Bronchial epithelial cell (primary cell): ENCODE measurements around the gene TECPR2. TPM values are rescaled to one million over a fixed set of nuclear protein-coding genes. Genes with fewer than 3 reads are reported as not detected.
"Not testable (repeated sequence)": the region's sequence is repeated elsewhere in the genome, so short reads cannot be mapped to it uniquely, and the experiment has no call there.

Source experiments
- DNase-seq: peaks from one replicate; pipeline ENCODE4 v3.0.0-alpha.2; 2010; ENCODE audit warnings: low read depth
- FAIRE-seq: peaks from 2 replicates; lab custom pipeline; 2011; peaks lifted over from hg19 to GRCh38; lab: Jason Lieb, UNC
- H3K27me3 ChIP-seq: 2 replicates; pipeline ENCODE4 v1.5.1; 2011; ENCODE audit warnings: low read length; ENCODE audit not compliant: control insufficient read depth, insufficient read depth
- H3K36me3 ChIP-seq: 2 replicates; pipeline ENCODE4 v1.5.1; 2011; ENCODE audit warnings: low read length; ENCODE audit not compliant: control insufficient read depth, insufficient read depth
- H3K4me3 ChIP-seq: 2 replicates; pipeline ENCODE4 v1.5.1; 2011; ENCODE audit warnings: mild to moderate bottlenecking, low read depth, low read length, control low read depth
- CTCF ChIP-seq: IDR thresholded peaks from 2 replicates; pipeline ENCODE4 v1.5.1; 2011; ENCODE audit warnings: mild to moderate bottlenecking, moderate library complexity, low read length, control low read depth, inconsistent platforms; ENCODE audit not compliant: insufficient read depth, severe bottlenecking
- total RNA-seq: library from RNA; depleted of rRNA; stranded (reverse); fragments of >200 nt; gene quantifications from 2 replicates; pipeline ENCODE4 v1.2.1, GENCODE V29; 2014

TECPR2 gene
- total RNA-seq, 1 donor from 2014 or later = 4.7 TPM

GRCh38 chr14:102351023-102351422 is 11.7 kb upstream of the TECPR2 start:
- no peak for FAIRE-seq
- H3K36me3 ChIP-seq = peaks cover 10% of the 10 kb centered on the region
- no peaks in the 10 kb centered on the region for H3K27me3 ChIP-seq
- no peak for TF ChIP-seq CTCF
- no peak for DNase-seq
- no peak overlapping the region for H3K4me3 ChIP-seq

- H3K27me3 ChIP-seq, H3K36me3 ChIP-seq, FAIRE-seq, H3K4me3 ChIP-seq: not testable (repeated sequence)
- DNase-seq = peak; percentile 29
Observed at GRCh38 chr14:102351593-102351992, 11.1 kb upstream of the TECPR2 start.

GRCh38 chr14:102352213-102352612 is 10.5 kb upstream of the TECPR2 start:
- no peak for TF ChIP-seq CTCF
- Histone ChIP-seq H3K27me3 (no peaks in the 10 kb centered on the region), H3K36me3 (peaks cover 10% of the 10 kb centered on the region), H3K4me3 (no peak overlapping the region)
- no peak for FAIRE-seq
- DNase-seq = no peak

GRCh38 chr14:102353126-102353619 is 9.6 kb upstream of the TECPR2 start:
- no peak for TF ChIP-seq CTCF
- H3K27me3 ChIP-seq = no peaks in the 10 kb centered on the region
- DNase-seq (no peak), FAIRE-seq (no peak)
- peaks cover 10% of the 10 kb centered on the region for H3K36me3 ChIP-seq
- H3K4me3 ChIP-seq = no peak overlapping the region

GRCh38 chr14:102356280-102356679 is 6.5 kb upstream of the TECPR2 start:
- H3K36me3 ChIP-seq = peaks cover 6% of the 10 kb centered on the region
- DNase-seq = peak; percentile 33
- FAIRE-seq = no peak
- TF ChIP-seq CTCF = no peak
- no peaks in the 10 kb centered on the region for H3K27me3 ChIP-seq
- H3K4me3 ChIP-seq = no peak overlapping the region

- TF ChIP-seq CTCF = no peak
- peaks cover 3% of the 10 kb centered on the region for H3K36me3 ChIP-seq
- H3K4me3 ChIP-seq = no peak overlapping the region
- FAIRE-seq = no peak
- DNase-seq = no peak
- H3K27me3 ChIP-seq = no peaks in the 10 kb centered on the region
Observed at GRCh38 chr14:102359341-102359740, 3.4 kb upstream of the TECPR2 start.
